HG03159 (cell line): ENCODE results near the gene COL13A1.

ENCODE experiments used
- ATAC-seq: cut with Tn5 transposase; IDR thresholded peaks from one replicate; pipeline ENCODE4 v1.9.1; 2021; ENCODE audit warnings: mild to moderate bottlenecking, moderate library complexity; ENCODE audit not compliant: unreplicated experiment

The COL13A1 gene

GRCh38 chr10:69801434-69802315 is at the start of gene COL13A1:
COL13A1 (plus strand) TSS chr10:69801906; CDS start chr10:69802424, 518 bp downstream.
- no peak for ATAC-seq

DNA sequence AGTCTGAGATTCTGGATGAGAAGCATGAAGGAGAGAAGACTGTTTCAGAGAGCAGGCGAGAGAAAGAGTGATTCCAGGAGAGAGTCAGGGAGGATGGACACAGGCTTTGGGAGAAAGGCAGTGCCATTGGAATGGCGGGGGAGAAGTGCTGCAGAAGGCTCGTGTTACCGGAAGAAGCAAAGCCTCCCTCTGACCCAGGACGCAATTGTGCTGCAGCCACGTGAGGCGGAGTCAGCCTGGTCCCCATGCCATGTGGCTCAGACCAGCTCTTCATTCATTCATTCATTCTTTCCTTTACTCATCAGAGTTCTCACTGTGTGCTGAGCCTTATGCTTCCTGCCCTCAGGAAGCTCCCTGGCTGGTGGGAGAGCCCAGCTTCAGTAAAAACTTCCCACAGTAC is 49.2 kb upstream of the COL13A1 start:
- no peak for ATAC-seq

DNA sequence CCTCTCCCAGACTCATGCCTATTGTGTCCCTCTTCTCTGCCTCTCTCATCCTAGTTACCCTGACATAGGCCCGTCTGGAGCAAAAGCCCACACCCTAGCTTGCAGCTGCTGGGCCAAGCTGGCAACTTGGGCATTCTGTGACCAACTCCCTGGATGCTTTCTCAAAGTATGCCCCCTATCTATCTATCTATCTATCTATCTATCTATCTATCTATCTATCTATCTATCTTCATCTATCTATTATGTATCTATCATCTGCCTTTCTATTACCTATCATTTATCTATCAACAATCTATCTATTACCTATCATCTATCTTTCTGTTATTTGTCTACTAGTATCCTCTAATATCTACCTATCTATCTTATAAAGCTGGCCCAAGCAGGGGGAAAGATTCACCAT is 45.4 kb upstream of the COL13A1 start:
- no peak for ATAC-seq

DNA sequence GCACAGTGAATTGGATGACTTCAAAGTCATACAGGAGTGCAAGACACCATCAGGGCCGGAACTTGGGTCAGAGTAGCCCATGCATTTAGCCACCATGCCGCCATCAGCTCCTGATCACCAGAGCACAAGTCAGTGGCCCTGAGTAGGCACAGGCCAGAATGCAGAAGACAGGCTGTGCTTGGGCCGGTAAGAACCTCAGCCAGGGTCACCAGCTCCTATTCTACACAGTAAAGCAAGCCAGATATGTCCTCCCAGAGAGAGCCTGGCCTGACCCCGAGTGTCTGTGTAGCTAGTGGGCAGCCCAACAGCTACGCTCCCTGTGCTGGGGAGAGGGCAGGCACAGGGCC is 44.5 kb upstream of the COL13A1 start:
- ATAC-seq, result no peak

- no peak for ATAC-seq
Measured at GRCh38 chr10:69757553-69758309, 44.0 kb upstream of the COL13A1 start.

- ATAC-seq, result no peak
Measured at GRCh38 chr10:69758310-69758728, 43.4 kb upstream of the COL13A1 start.

- ATAC-seq, result no peak
Measured at GRCh38 chr10:69759641-69760040, 42.1 kb upstream of the COL13A1 start.

- no peak for ATAC-seq
Measured at GRCh38 chr10:69760072-69760471, 41.6 kb upstream of the COL13A1 start.

DNA sequence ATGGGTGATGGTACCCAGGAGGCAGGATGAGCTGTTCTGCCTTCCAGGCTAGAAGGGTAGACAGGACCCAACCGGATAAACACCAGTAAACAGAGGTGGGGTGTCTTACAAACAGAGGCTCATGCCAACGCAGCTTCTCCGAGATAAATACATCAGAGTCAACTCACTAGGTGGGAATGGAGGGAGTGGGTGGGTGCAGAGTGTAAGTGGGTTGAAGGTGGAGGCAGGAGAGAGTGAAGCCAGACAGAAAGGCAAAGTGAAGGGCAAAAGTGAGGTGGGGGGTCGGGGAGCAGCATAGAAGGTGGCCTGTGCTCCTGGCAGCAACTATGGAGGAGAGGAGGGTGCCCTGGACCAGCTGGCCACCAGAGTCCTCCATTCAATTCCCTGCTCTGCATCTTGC is 40.4 kb upstream of the COL13A1 start:
- no peak for ATAC-seq

- ATAC-seq, result no peak
Measured at GRCh38 chr10:69766161-69766910, 35.4 kb upstream of the COL13A1 start.

GRCh38 chr10:69767793-69768192 is 33.9 kb upstream of the COL13A1 start:
- ATAC-seq, result no peak

- ATAC-seq, result no peak
Measured at GRCh38 chr10:69768386-69768785, 33.3 kb upstream of the COL13A1 start.

GRCh38 chr10:69769395-69769992 is 32.2 kb upstream of the COL13A1 start:
- no peak for ATAC-seq

GRCh38 chr10:69772933-69773704 is 28.6 kb upstream of the COL13A1 start:
- ATAC-seq, result no peak

- no peak for ATAC-seq
Measured at GRCh38 chr10:69774596-69774995, 27.1 kb upstream of the COL13A1 start.

GRCh38 chr10:69780077-69780476 is 21.6 kb upstream of the COL13A1 start:
- no peak for ATAC-seq

- ATAC-seq, result no peak
Measured at GRCh38 chr10:69781576-69781975, 20.1 kb upstream of the COL13A1 start.

GRCh38 chr10:69783515-69783914 is 18.2 kb upstream of the COL13A1 start:
- ATAC-seq, result no peak

- no peak for ATAC-seq
Measured at GRCh38 chr10:69786791-69787190, 14.9 kb upstream of the COL13A1 start.

GRCh38 chr10:69787681-69788080 is 14.0 kb upstream of the COL13A1 start:
- no peak for ATAC-seq
